GM15510 (cell line): ENCODE measurements around the gene MYBPH.

Source experiments
- POLR2A ChIP-seq: IDR thresholded peaks from 3 replicates; pipeline ENCODE4 v1.6.1; 2011; ENCODE audit warnings: borderline replicate concordance; ENCODE audit not compliant: insufficient read length; ENCODE audit errors: extremely low read depth

Gene MYBPH, protein sequence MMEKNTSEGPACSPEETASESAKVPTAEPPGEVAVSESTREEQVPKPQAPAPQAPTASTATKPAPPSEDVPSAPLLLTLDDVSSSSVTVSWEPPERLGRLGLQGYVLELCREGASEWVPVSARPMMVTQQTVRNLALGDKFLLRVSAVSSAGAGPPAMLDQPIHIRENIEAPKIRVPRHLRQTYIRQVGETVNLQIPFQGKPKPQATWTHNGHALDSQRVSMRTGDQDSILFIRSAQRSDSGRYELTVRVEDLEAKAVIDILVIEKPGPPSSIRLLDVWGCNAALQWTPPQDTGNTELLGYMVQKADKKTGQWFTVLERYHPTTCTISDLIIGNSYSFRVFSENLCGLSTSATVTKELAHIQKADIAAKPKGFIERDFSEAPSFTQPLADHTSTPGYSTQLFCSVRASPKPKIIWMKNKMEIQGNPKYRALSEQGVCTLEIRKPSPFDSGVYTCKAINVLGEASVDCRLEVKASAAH

GRCh38 chr1:203175237-203175826 is at the start of gene MYBPH:
Gene MYBPH, minus strand, starts transcription at chr1:203175826. Its CDS starts 71 bp downstream, at chr1:203175755.
- TF ChIP-seq POLR2A = no peak

DNA sequence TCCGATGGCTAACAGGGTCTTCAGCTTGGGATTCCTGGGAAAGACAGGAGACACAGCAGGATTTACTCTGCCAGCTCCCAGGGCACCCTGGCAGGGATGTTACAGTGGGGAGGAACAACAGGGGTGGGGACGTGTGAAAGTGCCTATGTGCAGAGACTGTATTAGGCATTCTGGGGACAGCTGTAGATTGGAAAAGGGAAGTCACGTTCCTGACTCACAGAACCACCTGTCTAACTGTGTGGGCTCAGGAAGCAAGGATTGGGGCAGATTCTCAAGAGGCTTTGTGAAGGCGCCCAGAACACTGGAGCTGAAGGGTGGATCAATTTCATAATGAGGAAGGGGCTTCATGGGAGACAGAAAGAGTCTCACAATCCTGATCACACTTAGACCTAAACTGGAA is 49.4 kb upstream of the MYBPH start:
- TF ChIP-seq POLR2A = no peak

- TF ChIP-seq POLR2A = no peak
These were observed 47.6 kb upstream of the MYBPH start for GRCh38 chr1:203223012-203223775.

- TF ChIP-seq POLR2A = no peak
These were observed 44.3 kb upstream of the MYBPH start for GRCh38 chr1:203219934-203220333.

GRCh38 chr1:203219171-203219570 is 43.5 kb upstream of the MYBPH start:
- no peak for TF ChIP-seq POLR2A

DNA sequence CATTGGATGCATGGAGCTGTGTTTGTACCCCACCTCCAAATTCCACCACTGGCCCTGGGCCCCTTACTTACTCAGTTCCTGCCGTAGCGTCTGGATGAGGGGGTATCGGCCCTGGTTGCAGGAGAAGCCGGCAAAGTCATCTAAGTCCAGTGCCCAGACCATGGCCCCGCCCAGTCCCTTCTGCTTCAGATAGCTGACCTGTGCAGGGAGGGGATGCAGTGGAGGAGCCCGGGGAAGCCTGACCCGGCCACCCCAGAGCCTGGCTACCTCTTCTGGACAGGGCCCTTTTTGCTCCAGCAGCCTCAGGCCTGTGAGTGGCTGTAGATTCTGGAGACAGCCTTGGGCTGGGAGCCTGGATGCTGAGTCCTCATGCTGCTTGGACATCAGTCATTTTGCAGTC is 42.0 kb upstream of the MYBPH start:
- no peak for TF ChIP-seq POLR2A

- no peak for TF ChIP-seq POLR2A
These were observed 41.6 kb upstream of the MYBPH start for GRCh38 chr1:203217139-203217655.

DNA sequence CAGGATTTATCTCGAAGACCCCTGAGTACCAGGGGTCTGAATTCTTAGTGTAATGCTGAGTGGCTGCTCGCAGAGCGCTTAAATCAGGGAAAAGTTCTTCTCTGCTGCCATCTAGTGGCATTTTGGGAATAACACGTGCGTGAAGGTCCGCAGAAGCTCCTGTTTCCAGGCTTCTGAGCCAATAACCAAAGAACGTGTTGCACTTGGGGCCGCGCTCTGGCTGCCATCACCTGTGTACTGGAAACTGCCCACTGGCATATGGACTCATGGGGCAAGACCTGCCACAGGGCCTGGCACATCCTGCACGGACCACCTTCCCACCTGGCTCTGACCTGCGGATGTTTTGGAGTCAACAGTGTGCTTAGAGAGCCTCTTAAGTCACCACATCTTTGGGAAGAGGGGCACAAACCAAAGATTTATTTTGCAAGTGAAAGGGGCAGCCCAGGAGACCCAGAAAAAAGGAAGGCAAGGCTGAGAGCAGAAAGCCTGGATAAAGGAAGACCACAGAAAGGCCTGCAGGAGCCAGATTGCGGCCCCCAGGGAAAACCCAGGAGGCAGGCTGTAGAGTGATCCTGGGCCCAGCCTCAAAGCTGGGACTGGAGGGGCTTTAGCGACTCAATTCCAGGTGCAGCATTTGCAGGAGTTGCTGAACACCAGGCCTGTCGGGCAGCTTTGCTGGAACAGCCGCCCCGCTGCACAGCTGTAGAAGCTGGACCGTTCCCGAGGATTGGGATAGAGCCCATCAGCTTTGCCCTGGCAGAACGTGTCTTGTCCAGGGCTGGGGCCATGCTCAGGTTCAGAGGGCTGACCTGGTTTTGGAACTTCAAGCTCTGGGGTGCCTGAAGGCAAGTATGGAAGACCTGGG is 40.9 kb upstream of the MYBPH start:
- no peak for TF ChIP-seq POLR2A

DNA sequence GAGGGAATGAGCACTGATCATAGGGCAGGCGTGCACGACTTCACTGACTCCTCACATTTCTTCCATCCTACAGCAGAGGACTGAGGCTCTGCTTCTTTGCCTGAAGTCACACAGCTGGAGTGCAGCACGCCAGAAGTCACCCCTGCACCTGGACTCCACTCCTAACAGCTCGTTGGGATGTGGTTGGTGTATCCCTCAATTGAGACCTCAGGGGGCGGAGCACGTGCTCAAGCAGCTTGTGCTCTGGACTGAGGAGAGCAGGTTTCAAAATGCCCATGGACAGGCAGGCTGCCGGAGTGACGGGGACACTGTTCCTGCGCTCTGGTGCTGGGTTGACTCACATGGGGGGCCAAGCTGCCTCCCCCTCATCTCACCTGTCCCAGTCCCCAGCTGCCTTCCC is 39.9 kb upstream of the MYBPH start:
- TF ChIP-seq POLR2A = no peak

- TF ChIP-seq POLR2A = no peak
These were observed 39.2 kb upstream of the MYBPH start for GRCh38 chr1:203214871-203215270.

DNA sequence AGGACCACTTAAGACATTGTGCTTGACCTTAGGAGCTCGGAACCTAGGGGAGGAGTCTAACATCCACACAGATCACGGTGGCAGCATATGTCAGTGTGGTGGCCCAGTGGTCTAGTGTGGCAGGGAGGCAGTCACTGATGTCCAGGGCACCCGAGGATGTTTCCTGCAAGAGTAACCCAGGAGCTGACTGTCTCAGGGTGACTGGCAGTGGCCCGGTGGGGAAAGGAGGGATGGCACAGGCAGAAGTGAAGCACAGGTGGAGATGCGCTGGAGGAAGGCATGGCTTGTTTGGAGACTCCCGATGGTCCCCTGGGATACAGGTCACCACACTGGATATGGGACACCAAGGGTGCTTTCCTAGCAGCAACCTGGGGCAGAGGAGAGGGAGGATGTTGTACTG is 37.5 kb upstream of the MYBPH start:
- TF ChIP-seq POLR2A = no peak

- no peak for TF ChIP-seq POLR2A
These were observed 36.2 kb upstream of the MYBPH start for GRCh38 chr1:203211812-203212211.

GRCh38 chr1:203210988-203211387 is 35.4 kb upstream of the MYBPH start:
- no peak for TF ChIP-seq POLR2A

GRCh38 chr1:203210350-203210749 is 34.7 kb upstream of the MYBPH start:
- no peak for TF ChIP-seq POLR2A
